Measurements from ENCODE around the gene SRSF8.

SRSF8 gene

DNA sequence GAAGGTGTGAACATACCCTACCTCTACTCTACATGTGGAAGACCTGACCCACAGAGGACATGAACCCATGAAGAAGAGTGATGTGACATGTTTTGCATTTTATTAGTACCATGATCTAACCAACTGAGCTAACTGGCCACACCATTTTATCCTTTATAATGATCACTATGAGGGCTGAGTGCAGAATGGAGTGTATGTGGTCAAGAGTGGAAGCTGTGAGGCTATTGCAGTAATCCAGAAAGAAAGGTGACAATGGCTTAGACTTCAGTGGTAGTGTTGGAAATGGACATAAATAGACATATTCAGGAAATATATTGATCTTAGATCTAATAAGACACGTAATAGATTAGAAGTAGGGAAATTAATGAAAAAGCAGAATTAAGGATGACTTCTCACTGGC, 3.8 kb downstream of the SRSF8 start:
- FAIRE-seq = no peak

DNA sequence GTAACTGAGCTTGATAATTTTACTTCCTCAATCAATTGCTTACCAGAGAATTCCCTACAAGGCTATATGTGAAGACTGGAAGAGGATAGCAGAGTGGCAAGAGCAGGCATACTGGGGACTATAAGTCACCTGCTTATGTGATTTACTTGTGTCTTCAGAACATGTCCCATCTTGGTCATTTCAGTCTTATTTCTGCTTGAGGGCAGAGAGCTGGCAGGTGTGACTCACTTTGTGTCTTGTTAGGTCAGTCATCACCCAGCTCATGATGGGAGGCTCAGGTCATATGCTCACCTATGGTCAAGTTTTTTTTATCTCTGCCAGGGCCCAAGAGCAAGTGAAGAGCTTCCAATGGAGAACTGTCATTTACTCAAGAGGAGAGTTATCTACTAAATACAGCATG, 6.2 kb downstream of the SRSF8 start:
- no peak for FAIRE-seq

DNA sequence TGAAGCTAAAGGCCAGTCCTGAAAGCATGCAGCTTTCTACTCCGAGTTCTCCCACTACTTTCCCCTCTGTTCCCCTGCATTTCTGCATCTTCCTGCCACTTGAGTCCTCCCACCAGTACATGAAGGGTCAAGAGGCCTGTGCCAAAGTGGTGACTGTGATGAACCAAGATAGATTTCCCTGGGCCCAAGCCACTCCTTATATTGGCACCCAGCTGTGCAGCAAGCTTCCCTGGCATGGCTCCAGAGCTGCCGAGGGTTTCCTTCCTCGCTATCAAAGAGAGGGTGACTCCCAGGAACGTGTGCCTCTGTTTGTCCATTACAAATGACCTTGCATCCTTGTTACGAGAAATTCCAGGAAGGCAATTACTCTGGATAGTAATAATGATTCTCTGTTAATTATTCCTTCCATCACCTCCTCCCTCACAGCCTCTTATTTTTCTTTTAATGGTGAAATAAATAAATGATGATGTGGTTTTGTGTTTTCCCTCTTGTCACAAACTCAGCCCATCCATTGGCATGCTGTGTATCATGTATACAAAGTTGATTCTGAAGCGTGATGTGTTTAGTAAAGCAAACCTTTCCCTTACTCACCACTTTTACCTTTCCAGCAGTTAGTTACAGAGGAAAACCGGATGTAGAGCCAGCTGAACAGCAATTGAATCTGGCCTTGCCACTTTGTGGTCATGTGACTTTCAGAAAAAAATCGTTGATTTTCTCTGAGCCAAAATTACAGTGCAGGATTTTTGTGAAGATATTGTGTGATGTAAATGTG, 8.3 kb downstream of the SRSF8 start:
- FAIRE-seq = no peak

DNA sequence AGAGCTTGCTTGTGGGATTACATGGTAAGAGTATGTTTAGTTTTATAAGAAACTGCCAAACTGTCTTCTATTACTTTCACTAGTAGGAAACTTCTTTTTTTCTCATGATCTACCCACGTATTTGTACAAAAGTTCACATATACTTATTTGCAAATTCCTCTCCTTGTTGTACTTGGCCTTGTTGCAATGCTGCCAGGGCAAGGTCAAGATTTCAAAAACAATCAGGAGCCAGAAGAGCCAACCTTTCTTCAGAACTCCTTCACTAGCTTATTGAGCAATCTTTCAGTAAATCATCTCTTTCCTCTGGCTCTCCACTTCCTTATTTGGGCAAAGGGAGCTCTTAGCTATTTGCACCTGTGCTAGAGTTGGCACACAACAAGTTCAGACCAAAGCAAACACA, 9.7 kb downstream of the SRSF8 start:
- no peak for FAIRE-seq

DNA sequence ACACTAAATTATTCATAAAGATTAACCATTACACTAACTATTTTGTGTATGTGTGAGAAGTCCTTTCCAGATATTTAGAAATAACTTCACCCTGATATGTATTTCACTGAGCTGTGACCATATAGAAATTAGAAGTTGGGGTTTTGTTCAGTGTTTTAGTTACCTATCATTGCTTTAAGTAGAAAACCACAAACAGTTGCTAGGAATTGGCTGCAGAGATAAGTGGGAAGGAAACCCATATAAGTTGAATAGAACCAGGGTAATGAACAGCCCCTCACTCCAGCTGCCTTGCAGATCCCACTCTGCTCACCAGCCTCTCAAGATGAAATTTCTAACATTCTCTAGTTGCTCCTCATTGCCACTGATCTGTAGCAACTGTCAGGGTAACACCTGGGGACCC, 10.3 kb downstream of the SRSF8 start:
- no peak for FAIRE-seq

DNA sequence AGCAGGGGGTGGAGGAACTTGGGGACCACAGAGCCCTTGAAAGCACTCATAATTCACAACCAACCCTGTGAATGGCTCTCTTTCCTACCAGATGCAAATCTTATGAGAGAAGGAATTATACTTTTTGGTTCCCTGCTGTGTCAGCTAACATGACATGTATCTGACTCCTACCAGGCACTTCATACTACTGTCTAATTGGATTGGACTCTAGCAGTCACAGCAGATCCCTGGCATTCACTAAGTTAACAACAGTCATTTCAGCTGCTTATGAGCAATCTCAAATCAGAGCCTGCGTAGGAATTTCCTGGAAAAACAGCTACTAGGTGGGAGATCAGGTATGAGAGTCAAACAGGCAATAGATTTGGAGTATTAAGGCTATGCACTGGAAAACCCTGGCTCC, 11.8 kb downstream of the SRSF8 start:
- no peak for FAIRE-seq

DNA sequence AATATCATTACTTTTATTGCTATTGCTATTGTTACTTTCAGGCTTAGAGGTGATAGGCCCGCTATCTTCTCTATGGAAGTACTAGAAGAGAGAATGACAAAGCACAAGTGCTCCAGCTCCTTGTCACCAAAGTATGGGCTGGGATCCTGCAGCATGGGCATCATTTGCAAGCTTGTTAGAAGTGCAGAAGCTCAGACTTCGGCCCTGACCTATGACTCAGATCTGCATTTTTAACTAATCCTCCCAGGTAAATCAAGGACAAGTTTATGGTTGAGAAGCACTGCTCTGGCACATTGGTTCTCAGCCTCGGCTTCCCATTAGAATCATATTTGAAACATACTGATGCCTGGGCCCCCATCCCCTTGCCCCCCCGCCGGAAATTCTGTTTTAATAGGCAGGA, 14.3 kb downstream of the SRSF8 start:
- no peak for FAIRE-seq

DNA sequence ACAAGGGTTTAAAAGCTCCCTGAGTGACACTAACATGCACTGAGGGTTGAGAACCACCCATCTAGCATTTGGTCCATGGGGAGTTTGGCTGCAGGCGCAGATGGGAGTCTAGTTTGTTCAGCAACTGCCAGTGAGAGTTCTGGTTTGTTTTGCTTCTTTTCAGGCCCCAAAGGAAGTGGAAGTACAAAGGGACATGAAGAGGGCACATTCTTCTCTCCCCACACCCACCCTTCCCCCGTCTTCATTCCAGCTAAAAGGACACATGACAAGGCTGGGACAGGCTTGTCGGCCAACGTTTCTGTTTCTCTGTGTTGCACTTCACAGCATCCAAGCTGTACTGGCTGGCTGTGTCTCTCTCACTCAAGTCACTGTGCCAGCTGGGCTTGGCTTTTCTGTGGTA, 14.7 kb downstream of the SRSF8 start:
- FAIRE-seq = no peak

DNA sequence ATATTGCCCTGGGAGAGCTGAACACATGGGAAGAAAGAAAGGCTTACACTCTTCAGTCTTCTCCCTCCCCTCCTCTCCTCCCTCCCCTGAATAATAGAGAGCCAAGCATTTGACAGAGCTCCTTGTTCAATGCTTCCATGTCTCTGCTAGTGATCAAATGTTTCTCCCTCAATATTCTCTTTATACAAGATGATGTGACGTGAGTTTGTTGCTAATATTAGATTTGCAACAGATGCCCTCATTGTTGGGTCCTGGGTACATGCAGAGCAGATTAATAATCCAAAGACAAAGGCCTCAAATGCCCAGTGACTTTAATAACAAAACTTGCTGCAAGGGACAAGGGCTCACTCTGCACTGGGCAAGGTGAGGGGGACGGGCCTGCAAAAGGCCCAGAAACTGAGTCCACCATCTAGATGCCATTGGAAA, 15.9 kb downstream of the SRSF8 start:
- no peak for FAIRE-seq

DNA sequence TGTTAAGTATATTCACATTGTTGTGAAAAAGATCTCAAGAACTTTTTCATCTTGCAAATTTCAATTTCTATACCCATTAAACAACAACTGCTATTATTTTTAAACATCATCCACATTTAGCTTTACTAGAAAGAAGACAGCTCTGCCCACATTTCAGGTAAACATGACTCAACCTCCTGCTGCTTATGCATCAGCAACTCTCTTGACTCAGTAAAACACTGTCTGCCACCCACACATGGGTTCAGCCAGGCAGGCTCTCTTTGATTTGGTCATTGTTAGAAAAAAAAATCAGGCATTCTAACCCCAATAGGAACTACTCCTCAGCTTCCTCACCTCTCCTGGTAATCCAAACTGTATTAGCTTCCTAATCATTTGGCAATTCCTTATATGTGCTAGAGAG, 17.8 kb downstream of the SRSF8 start:
- no peak for FAIRE-seq

DNA sequence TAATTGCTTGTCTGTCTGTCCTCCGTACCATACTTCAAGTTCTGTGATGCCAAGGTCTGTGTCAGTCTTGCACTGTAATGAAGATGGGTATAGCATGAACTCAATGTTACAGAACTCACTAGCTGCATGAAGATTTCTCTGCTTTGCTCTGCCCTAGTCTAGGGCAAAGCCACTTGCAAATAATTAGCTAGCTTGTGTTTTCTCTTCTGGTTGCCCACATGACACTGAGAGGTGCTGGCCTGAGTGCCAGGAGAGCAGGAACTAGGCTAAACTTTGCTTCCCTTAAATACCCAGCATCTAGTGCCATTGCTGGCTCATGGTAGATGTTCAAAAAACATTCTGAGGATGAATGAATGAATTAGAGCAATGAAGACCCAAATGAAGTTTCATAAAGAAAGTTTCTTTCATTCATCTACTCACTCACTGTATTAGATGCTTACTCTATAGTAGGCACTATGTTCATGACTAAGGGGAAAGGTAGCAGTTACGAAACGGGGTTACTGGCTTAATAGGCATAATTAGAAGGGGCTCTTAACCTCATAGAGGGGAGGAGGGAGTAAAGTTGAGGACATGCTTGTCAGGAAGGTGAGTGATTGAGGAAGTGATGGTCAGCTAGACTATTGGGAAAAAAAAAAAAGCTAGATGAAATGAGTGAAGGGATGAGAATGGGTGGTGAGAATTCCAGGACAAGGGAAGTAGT, 18.5 kb downstream of the SRSF8 start:
- no peak for FAIRE-seq

DNA sequence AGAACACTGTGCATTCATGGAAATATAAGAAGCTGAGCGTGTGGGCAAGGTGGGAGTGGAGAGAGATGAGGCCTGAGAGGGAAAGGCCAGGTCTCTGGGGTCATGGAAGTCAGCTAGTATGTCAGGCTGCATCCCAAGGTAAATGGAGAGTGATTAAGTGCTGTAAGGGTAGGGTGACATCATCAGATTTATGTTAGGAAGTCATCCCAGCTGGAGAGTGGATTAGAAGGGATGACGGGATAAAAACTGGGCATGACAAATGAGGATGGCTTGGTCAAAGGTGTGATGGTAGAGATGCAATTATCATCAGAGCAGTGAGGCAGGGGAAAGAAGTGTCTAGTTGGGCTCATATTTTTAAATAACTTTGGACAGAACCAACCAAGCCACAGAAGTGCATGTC, 19.4 kb downstream of the SRSF8 start:
- FAIRE-seq = no peak

DNA sequence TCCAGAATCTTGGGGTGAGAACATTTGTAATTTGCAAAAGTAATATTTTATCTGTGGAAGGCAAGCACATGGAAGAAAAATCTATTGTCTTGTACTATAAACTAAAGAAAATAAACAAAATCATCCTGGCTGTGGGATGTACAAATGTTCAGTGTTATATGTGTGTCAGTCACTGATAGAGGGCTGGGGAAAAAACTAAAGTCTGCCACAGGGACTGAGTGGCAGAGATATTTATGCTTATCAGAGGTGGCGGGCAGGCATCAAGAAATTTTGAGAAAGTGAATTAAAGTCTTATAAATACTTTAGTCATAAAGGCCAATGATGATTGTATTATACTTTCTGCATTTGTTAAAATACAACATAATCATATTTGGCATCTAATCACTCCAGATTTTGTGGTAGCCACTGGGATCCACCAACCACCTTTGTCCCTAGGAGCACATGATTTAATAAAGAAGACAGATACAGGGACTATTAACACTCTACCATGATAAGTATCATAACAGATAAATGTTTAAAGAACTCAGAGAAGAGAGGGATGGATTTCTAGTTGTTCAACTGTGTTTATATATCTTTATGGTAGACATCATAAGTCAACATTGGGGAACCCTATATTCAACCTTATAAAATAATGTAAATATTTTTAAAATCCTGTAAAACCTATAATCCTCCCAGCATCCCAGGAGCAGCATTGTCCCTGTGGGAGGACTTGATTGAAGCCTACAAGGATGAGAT, 20.3 kb downstream of the SRSF8 start:
- FAIRE-seq = no peak

DNA sequence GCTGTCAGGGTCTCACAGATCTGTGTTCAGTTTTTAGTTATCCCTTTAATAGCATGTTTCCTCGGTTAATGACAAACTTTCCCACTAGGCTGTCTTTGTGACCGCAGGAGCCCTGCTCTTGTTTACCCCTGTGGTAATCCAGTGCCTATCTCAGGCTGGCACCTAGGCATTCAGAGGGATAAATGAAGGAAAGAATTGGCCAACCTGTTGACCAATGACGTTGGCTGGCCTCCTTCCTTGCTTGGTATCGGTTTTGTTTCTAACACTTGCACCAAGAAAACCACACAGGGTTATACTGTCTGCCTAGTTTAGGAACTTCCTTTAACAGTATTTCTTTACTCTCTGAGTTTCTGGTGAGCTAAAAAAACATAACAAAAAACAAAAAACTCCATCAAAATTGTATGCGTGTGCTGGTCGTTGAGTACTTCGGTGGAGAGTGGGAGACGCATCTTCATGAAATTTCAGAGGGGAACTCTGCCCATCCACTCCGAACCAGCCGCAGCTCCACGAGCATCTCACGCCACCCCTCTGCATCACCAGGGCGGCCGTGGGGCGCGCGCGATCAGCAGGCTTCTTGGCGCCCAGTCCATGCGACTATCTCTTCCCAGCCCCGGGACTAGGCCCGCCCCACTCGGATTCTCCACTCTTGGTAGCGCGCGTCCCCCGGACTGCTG, 22.4 kb downstream of the SRSF8 start:
- no peak for FAIRE-seq

DNA sequence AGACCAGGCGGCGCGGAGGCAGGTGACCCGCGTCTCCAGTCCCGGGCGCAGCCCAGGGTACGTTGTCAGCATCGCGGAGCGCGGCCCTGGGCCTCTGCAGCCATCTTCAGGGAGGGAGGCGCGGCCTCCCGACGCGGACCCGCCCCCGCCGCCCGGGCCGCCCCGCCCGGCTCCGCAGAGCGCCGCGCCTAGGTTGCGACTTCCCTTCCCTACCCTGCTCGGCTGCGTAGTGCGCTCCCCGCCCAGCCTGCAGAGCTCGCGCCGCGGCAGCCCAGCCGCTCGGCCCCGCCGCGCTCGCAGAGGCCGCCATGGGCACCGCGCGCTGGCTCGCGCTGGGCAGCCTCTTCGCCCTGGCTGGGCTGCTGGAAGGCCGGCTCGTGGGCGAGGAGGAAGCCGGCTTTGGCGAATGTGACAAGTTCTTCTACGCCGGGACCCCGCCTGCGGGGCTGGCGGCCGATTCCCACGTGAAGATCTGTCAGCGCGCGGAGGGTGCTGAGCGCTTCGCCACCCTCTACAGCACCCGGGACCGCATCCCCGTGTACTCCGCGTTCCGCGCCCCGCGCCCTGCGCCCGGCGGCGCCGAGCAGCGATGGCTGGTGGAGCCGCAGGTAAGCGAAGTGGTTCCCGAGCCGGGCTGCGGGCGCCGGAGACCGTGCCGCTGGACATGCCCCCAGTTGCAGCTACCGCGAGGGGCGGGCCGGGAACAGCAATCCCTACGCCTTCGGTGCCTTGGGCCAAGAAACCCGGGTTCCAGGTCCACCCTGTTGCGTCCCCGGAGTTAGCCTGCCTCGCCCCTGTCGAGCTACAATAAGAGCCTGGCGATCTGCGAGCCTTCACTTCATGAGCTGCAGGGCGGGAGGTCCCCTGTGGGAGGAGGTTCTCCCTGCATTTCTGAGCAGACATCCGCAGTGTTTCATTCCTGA, 23.2 kb downstream of the SRSF8 start, which contains the start of gene ENDOD1:
TSS of gene ENDOD1 (plus strand) at position 227 of the 923 bp plus-strand sequence. CDS start at position 309, 82 bp downstream.
- no peak for FAIRE-seq

DNA sequence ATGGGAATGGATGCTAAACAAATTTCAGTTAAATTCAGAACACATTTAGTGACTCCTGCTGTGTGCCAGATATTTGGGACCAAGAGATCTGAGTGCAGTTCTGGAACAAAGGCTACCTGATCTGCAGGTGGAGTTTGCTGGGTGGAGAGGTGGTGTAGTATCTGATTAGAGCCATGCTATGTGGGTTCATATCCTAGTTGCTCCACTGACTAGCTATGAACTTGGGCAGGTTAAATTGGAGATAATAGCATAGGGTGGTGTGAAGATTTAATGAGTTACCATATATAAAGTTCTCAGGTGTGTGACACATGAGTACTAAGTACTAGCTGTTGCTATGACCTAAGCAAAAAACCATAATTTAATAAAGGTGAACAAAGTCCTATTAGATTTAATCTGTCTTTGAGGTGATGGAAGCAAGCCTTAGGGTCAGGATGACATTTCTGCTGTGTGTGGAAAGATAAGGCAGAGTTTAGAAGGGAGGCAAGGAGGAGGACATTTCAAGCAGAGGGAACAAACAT, 25.0 kb downstream of the SRSF8 start:
- no peak for FAIRE-seq

DNA sequence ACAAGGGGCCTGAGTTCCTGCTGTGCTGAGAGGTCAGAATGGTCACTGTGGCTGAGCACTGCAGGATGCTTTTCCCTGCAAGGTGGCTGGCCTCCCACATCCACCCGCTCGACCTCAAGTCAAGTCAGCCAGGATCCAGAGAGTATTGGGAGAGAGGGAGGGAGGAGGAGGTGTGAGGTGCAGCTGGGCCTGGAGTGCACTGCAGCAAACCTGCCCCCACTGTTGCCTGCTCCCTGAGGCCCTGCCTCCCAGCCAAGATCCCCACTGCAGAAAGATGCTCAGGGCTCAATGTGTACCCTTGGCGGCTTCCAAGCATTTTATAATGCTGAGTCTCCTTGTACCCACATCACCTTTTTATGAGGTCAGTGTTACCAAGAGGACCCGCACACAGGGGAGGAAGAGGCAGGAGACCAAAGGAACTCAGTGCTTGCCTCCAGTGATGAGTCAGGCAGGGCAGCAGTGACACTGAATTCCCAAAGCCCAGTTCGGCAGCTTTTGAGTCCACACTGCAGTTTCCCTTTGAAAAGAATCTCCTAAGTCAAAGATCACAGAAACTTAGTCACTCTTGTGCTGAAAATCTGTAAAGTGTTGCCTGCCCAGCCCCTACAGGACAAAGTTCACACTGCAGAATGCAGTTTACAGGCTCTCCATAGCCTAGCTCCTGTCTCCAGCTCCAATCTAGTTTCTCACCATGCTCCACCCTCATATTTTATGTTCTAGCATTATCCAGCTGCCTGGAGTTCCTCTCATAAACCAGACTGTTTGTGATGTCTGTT, 26.0 kb downstream of the SRSF8 start:
- no peak for FAIRE-seq

DNA sequence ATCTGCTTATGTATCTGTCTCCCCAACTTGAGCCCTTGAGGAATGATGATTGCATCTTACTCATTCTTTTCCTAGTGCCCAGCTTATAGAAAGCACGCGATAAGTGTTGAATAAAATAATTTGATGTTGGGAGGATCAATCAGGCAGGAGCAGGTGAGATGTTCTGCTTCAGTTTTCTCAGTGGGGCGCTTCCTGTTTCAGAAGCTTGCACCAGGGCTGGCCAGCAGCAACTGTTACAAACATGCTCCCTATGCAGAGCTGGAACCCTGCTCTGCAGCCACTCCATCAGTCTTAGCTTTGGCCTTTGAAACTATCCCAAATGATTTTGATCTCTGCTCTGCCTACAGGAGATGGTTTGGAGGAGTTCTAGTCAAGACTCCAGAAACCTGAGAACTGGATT, 26.8 kb downstream of the SRSF8 start:
- no peak for FAIRE-seq

DNA sequence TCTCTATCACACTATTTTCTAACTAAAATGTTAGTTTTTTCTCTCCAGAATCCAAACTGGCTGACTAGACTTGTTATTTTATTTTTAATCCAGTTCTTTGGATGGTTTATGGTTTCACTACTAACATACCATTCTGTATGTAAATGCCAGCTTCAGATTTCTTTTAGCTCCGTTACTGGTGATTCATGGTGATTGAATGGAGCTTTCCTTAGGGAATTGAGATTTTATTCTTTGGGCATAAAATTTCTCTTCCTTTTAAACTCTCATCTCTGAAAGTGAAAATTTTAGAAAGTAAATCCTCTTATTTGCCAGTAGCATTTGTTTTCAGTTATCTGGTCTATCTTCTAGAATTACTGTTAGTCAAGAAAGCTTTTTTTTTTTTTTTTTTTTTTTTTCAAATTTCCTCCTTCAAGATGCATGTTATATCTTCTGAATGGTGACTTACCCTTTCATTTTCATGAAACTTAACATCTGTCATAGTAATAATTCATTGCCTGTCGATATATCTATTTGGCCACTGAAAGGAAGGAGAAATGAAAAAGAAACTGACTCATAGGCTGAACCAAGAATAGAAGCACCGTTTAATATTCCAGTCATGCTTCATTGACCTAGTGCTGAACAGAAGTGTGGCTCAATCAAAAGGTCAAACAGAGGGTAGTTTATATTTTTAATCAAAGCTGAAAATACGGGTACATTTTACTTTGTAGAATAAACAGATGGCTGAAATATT, 29.3 kb downstream of the SRSF8 start:
- FAIRE-seq = no peak

DNA sequence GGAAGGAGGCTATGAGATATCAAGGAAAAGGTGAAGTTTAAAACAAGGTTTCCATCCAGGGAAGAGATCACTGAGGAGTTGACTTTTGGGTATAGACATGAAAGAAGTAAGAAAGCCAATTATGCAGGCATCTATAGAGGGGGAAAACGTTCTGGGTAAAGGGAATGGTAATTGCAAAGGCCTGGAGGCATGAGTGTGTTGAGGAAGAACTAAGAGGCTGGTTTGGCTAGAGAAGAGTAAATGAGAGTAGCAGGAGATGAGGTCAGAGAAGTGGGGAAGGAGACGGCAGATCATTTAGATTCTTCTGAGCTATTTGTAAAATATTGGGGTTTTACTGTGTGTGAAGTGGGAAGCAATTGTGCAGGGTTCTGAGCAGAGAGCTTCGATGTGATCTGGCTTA, 30.5 kb downstream of the SRSF8 start:
- FAIRE-seq = no peak
